Activated naive CD4-positive, alpha-beta T cell treated with anti-CD3 and anti-CD28 coated beads for 36 hours (primary cell): Measurements from ENCODE around the gene REP15. TPM values are rescaled to one million over a fixed set of nuclear protein-coding genes. Genes with fewer than 3 reads are reported as not detected.

ENCODE experiments used
- CTCF ChIA-PET: fragments of 350-600 bp; sonication (Branson Sonifier 250); formaldehyde crosslinking; loops from one replicate; lab custom pipeline; 2021; ENCODE audit warnings: antibody characterized with exemption; lab: Charles Lee
- DNase-seq: peaks from one replicate; pipeline ENCODE4 v3.0.0-alpha.2; 2020
- H3K27ac Mint-ChIP-seq: one replicate; pipeline ENCODE4 v1.8.0; 2021; ENCODE audit warnings: mild to moderate bottlenecking, mixed read lengths
- H3K27me3 Mint-ChIP-seq: one replicate; pipeline ENCODE4 v1.8.0; 2021; ENCODE audit warnings: low read depth, mixed read lengths
- H3K36me3 Mint-ChIP-seq: one replicate; pipeline ENCODE4 v1.8.0; 2021; ENCODE audit warnings: low read depth, mixed read lengths
- H3K4me1 Mint-ChIP-seq: one replicate; pipeline ENCODE4 v1.8.0; 2021; ENCODE audit warnings: low read depth, mixed read lengths
- H3K4me3 Mint-ChIP-seq: one replicate; pipeline ENCODE4 v1.8.0; 2021; ENCODE audit warnings: mild to moderate bottlenecking, moderate library complexity, mixed read lengths
- H3K9me3 Mint-ChIP-seq: one replicate; pipeline ENCODE4 v1.8.0; 2021; ENCODE audit warnings: mixed read lengths
- intact Hi-C: fragments of 100-400 bp; cut with micrococcal nuclease; formaldehyde crosslinking; loops from one replicate; pipeline ENCODE4 v1.15.1; 2023
- total RNA-seq, 2 experiments: library from RNA; stranded (reverse); gene quantifications; one replicate each; pipeline ENCODE4 v1.2.3, GENCODE V29; 2021

The REP15 gene
- total RNA-seq, 2 experiments from 2014 or later = 0.19 to 0.22 TPM

DNA sequence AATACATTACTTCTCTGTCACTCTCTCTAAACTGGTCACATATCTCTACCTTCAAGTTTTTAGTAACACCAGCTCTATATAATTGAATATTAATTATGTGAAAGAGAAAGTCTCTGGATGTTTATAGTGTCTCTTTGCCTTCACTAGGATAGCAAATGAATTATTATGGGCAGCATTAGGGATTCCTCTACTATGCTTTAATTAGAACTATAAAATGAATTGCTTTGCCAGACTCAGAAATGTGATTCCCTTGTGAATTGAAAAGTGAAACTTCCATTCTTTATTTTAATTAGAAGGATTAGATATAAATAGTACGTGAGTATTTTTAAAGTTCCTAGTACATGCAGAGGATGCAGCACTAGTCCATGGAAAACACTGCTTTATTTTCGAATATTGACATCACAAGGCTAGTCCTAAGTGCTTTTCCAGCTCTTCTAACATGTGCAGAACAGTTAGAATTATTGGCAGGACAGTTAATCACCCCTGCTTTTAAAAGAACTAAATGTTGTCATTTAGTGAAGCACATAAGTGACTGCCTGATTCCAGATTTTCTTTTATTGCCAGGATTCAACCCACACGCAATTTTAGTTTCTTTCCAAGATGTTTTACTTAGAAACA, 23.0 kb upstream of the REP15 start:
- no peak for DNase-seq
- H3K27ac Mint-ChIP-seq = no peak overlapping the region
- H3K4me1 Mint-ChIP-seq = no peaks in the 10 kb centered on the region
- no peaks in the 10 kb centered on the region for H3K27me3 Mint-ChIP-seq
- intact Hi-C loops = no loop called here
- H3K9me3 Mint-ChIP-seq = no peaks in the 10 kb centered on the region
- H3K36me3 Mint-ChIP-seq = peaks cover 4% of the 10 kb centered on the region
- no peak overlapping the region for H3K4me3 Mint-ChIP-seq
- CTCF ChIA-PET = interaction anchor here (0.7 kb wide), 2 partner anchors 335 to 1011 kb away, joined by 3 read pairs; no protein-coding TSS in a partner anchor

DNA sequence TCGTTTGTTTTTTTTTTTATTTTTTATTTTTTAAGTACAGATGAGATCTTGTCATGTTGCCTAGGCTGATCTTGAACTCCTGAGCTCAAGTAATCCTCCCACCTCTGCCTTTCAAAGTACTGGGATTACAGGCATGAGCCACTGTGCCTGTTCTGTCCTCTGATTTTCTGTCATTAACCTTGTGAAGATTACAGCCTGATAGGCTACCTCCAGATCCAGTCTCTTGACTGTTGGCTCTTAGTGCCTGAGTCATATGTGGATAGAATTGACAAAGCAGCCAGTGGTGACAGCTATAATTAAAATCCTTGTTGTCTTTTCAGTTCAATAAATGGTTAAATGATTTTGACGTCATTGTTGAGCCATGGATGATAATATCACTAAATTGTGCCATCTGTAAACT, 21.3 kb upstream of the REP15 start:
- CTCF ChIA-PET = no interaction called here
- no peak overlapping the region for H3K4me3 Mint-ChIP-seq
- no peak overlapping the region for H3K27ac Mint-ChIP-seq
- no peaks in the 10 kb centered on the region for H3K27me3 Mint-ChIP-seq
- intact Hi-C loops = no loop called here
- DNase-seq = no peak
- H3K9me3 Mint-ChIP-seq = no peaks in the 10 kb centered on the region
- H3K36me3 Mint-ChIP-seq = peaks cover 7% of the 10 kb centered on the region
- H3K4me1 Mint-ChIP-seq = no peaks in the 10 kb centered on the region

DNA sequence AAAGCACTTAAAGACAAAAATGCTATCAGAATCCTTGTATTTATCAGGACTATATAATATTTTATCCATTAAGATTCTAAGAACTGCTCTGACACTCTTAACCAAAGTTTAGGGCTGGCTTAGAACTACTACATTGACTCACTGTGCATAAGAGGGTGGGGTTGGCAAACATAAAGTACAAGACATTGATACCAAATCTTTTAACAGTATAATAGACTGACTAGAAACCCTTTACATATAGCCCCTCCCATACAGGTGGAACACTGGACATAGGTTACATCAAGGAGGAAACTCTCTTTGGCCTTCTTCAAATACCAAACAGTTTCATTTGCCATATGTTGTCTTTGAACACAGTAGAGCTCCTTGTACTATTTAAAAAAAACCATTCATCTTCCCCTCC, 15.6 kb upstream of the REP15 start:
- intact Hi-C loops = no loop called here
- peaks cover 5% of the 10 kb centered on the region for H3K36me3 Mint-ChIP-seq
- CTCF ChIA-PET = interaction anchor here (0.6 to 1.0 kb wide), 2 partner anchors 23 to 84 kb away, joined by 3 to 4 read pairs; no protein-coding TSS in a partner anchor

DNA sequence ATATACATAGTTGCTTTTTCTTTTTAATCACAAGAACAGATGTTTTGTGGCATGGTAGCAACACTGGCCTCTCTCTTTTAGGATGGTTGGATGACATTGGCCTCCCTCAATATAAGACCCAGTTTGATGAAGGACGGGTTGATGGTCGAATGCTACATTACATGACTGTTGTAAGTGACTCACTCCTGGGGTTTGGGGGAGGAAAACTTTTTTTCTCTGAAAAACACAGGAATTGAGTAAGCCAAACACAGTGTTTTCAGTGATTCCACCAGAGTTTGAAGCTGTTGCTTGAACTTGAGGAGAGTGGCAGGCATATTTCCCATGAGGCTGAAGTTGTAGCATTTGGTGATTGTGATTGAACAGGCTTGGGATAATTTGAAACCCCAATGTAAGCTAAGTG, 13.7 kb upstream of the REP15 start:
- H3K9me3 Mint-ChIP-seq = no peaks in the 10 kb centered on the region
- H3K4me1 Mint-ChIP-seq = no peaks in the 10 kb centered on the region
- no peak overlapping the region for H3K27ac Mint-ChIP-seq
- no peak for DNase-seq
- peaks cover 6% of the 10 kb centered on the region for H3K36me3 Mint-ChIP-seq
- no peaks in the 10 kb centered on the region for H3K27me3 Mint-ChIP-seq
- CTCF ChIA-PET = interaction anchor here (0.6 kb wide), 1 partner anchor 15 kb away, joined by 4 read pairs; no protein-coding TSS in a partner anchor
- intact Hi-C loops = no loop called here
- no peak overlapping the region for H3K4me3 Mint-ChIP-seq

More for the DNA sequence above, 15.6 kb upstream of the REP15 start:
- H3K4me1 Mint-ChIP-seq = no peaks in the 10 kb centered on the region
- DNase-seq = no peak
- no peak overlapping the region for H3K27ac Mint-ChIP-seq
- H3K27me3 Mint-ChIP-seq = no peaks in the 10 kb centered on the region
- H3K9me3 Mint-ChIP-seq = no peaks in the 10 kb centered on the region
- H3K4me3 Mint-ChIP-seq = no peak overlapping the region

DNA sequence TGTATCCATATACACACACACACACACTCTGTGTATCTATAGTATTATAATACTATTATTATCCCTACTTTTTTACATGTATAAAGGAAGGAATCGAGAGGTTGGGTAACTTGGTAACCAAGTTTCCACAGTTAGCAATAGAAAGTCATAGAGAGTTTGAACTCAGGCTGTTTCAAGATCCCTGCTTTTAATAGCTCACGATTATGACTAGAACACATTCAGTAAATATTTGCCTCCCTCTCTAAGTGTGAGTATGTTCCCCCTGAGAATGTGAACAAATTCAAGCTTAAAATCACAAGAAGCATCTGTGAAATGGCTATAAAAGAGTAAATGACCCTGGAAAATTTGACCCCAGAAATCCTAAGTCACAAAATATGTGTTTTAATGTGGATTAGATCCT, 11.0 kb upstream of the REP15 start:
- DNase-seq = no peak

DNA sequence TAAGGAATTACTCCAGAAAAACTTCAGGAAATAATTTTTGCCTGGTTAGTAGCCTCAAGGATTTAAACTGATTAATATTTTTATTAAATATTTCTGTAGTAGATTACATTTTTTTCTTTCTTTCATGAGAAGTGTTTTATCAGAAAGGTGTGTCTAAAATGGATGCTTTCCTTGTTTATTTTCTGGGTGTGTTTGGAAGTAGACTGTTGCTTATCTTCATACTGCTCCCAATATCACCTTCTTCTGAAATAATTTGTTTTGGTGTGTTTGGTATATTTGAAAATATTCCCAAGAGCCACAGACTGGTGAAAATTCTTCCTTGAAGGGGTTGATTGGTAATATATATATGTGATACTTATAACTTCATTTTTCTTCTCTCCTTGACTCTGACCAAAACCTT, 10.1 kb upstream of the REP15 start:
- Mint-ChIP-seq H3K36me3 (peaks cover 11% of the 10 kb centered on the region), H3K27ac (no peak overlapping the region), H3K4me3 (no peak overlapping the region), H3K4me1 (no peaks in the 10 kb centered on the region), H3K27me3 (no peaks in the 10 kb centered on the region), H3K9me3 (no peaks in the 10 kb centered on the region)
- CTCF ChIA-PET = no interaction called here
- DNase-seq = no peak
- intact Hi-C loops = no loop called here

More for the DNA sequence above, 11.0 kb upstream of the REP15 start:
- Mint-ChIP-seq H3K36me3 (peaks cover 11% of the 10 kb centered on the region), H3K9me3 (no peaks in the 10 kb centered on the region), H3K4me3 (no peak overlapping the region), H3K27me3 (no peaks in the 10 kb centered on the region), H3K27ac (no peak overlapping the region), H3K4me1 (no peaks in the 10 kb centered on the region)
- CTCF ChIA-PET = interaction anchor here (0.8 kb wide), 1 partner anchor 20 kb away, joined by 3 read pairs; no protein-coding TSS in a partner anchor
- intact Hi-C loops = no loop called here

DNA sequence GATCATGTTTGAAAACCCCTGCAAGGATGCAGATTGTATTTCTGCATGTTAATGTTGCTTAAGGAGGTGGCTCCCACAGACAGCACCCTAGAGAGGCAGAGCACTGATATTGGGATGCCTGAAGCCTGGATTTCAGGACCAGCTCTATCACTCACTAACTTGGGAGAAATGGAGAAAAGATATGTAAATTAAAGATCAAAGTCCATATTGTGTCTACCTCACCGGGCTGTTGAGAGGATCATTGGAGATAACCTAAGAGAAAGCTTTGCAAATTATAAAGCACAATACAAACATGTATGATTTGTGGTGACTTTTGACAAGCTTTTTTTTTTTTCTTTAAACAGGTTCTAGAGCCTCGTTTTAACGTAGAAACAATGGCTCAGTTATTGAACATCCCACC, 7.6 kb upstream of the REP15 start:
- intact Hi-C loops = no loop called here
- Mint-ChIP-seq H3K27ac (no peak overlapping the region), H3K27me3 (no peaks in the 10 kb centered on the region), H3K4me3 (no peak overlapping the region), H3K4me1 (no peaks in the 10 kb centered on the region), H3K36me3 (peaks cover 10% of the 10 kb centered on the region), H3K9me3 (no peaks in the 10 kb centered on the region)
- CTCF ChIA-PET = interaction anchor here (1.2 kb wide), 2 partner anchors 19 to 253 kb away, joined by 3 read pairs; no protein-coding TSS in a partner anchor
- DNase-seq = no peak

DNA sequence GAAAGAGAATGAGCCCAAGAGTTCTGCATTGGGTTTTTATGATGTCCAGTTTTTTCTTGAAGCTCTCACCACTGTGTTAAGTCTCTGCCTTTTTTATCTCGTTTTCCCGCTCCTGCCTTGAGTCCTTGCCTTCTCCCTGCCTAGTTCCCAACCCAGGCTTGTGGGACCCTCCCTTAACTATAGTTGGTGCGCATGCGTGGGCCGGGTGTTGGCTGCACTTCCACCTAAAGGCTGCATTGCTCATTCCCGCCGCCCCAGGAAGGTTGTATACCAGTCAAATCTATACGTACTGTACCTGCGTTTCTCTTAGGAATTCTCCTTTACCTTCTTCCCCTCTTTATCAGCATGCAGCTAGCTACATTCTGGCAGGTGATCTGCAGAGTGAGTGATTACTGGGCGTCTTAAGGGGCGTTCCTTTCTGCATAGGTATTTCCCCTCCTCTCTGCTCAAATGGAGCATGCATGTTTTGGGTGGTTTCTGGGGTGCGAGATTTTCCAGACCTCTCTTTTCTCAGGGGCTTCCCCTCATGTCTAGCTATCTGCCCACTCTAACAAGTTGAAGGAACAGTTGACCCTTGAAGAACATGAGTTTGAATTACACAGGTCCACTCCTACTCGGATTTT, 6.6 kb upstream of the REP15 start:
- Mint-ChIP-seq H3K27ac (no peak overlapping the region), H3K4me3 (no peak overlapping the region), H3K4me1 (no peaks in the 10 kb centered on the region), H3K36me3 (peaks cover 10% of the 10 kb centered on the region), H3K9me3 (no peaks in the 10 kb centered on the region), H3K27me3 (no peaks in the 10 kb centered on the region)
- intact Hi-C loops = no loop called here
- DNase-seq = no peak
- CTCF ChIA-PET = interaction anchor here (0.7 to 1.2 kb wide), 3 partner anchors 20 to 254 kb away, joined by 3 to 4 read pairs (median 3); no protein-coding TSS in a partner anchor

DNA sequence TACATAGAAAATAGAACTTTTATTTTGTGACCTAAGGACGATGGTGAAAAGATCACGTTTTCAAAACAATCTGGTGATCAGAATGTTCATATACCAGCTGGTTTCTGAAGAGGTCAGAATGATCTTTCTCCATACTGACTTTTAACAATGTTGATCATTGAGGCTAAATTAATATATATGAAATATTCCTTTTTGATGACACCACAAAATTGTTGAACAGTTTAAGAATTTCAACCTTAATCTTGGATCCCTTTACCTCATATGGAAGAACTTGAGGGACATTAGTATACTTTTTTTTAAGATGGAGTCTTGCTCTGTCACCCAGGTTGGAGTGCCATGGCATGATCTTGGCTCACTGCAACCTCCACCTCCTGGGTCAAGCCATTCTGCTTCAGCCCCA, 2.8 kb upstream of the REP15 start:
- H3K4me1 Mint-ChIP-seq = no peaks in the 10 kb centered on the region
- H3K27ac Mint-ChIP-seq = no peak overlapping the region

DNA sequence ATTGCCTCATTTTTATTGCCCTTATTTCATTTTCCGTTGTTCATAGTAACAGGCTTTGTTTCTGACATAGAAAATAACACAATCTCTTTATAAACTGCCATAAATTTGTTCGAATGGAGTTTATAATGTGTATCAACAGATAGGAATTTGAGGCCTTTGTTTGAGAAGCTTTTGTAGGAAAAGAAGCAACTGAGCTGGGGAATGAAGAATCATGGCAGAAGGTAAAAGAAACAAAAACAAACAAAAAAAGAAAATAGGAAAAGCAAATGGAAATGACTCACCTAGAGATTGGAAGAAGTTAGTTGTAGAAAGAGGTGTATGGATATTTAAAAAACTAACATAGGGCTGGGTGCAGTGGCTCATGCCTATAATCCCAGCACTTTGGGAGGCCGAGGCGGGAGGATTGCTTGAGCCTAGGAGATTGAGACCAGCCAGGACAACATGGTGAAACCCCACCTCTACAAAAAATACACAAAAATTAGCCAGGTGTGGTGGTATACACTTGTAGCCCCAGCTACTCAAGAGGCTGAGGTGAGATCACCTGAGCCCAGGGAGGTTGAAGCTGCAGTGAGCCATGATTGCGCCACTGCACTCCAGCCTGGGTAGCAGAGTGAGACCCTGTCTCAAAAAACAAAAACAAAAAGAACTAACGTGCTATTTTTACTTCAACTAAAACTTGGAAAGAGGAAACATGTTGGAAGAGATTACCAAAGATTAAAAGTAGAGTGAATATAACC, 523 bp upstream of the REP15 start:
- peaks cover 1% of the 10 kb centered on the region for H3K36me3 Mint-ChIP-seq
- DNase-seq = no peak
- intact Hi-C loops = no loop called here
- CTCF ChIA-PET = interaction anchor here (0.7 kb wide), 1 partner anchor 372 kb away, joined by 3 read pairs; no protein-coding TSS in a partner anchor
- H3K4me3 Mint-ChIP-seq = no peak overlapping the region
- no peaks in the 10 kb centered on the region for H3K9me3 Mint-ChIP-seq
- no peaks in the 10 kb centered on the region for H3K4me1 Mint-ChIP-seq
- H3K27me3 Mint-ChIP-seq = no peaks in the 10 kb centered on the region
- no peak overlapping the region for H3K27ac Mint-ChIP-seq

More for the DNA sequence above, 2.8 kb upstream of the REP15 start:
- peaks cover 8% of the 10 kb centered on the region for H3K36me3 Mint-ChIP-seq
- H3K27me3 Mint-ChIP-seq = no peaks in the 10 kb centered on the region
- intact Hi-C loops = no loop called here
- no peak for DNase-seq
- H3K9me3 Mint-ChIP-seq = no peaks in the 10 kb centered on the region
- CTCF ChIA-PET = no interaction called here
- no peak overlapping the region for H3K4me3 Mint-ChIP-seq

DNA sequence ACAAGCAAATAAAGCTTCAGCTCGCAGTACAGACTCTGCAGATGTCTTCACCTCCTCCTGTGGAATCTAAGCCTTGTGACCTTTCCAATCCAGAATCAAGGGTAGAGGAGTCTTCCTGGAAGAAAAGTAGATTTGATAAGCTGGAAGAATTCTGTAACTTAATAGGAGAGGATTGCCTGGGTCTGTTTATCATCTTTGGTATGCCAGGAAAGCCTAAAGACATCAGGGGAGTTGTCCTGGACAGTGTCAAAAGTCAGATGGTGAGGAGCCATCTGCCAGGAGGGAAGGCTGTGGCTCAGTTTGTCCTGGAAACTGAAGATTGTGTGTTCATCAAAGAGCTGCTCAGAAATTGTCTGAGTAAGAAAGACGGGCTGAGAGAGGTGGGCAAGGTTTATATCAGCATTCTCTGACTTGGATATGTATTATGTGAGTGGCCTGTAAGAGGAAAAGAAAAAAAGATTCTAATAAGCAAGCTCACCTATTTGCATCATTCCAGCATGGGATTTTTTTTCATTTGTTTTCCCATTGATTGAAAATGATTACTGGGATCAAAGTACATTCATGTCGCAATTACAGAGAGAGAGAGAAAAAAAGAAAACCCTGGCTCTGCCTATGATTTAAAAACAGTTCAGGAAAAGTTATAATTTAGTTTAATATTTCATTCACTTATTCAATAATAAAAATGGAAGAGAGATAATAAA, 767 bp downstream of the REP15 start:
- Mint-ChIP-seq H3K4me3 (no peak overlapping the region), H3K9me3 (no peaks in the 10 kb centered on the region), H3K27me3 (no peaks in the 10 kb centered on the region), H3K27ac (no peak overlapping the region), H3K4me1 (no peaks in the 10 kb centered on the region), H3K36me3 (peaks cover 1% of the 10 kb centered on the region)
- CTCF ChIA-PET = interaction anchor here (0.7 to 0.8 kb wide), 2 partner anchors 261 to 1970 kb away, joined by 3 to 4 read pairs; no protein-coding TSS in a partner anchor
- no peak for DNase-seq
- intact Hi-C loops = no loop called here
